OCI-LY1 (cell line): Measurements from ENCODE around the gene CMAS.

Source experiments
- H2AFZ ChIP-seq: fragments of 200-600 bp; sonication (generic), shearing (Covaris generic); 2 replicates; pipeline ENCODE4 v1.6.0; 2014; ENCODE audit warnings: antibody characterized with exemption, mild to moderate bottlenecking, low read length
- H3F3A ChIP-seq: fragments of 200-600 bp; sonication (generic), shearing (Covaris generic); 2 replicates; pipeline ENCODE4 v1.6.0; 2014; ENCODE audit warnings: mild to moderate bottlenecking, antibody characterized with exemption, low read length, moderate library complexity; ENCODE audit not compliant: insufficient read depth
- H3K27ac ChIP-seq: fragments of 200-600 bp; sonication (generic); 2 replicates; pipeline ENCODE4 v1.5.1; 2014; ENCODE audit warnings: low read length, mixed run types, mild to moderate bottlenecking, low read depth; ENCODE audit not compliant: poor library complexity, severe bottlenecking
- H3K27me3 ChIP-seq: fragments of 200-600 bp; sonication (generic); 2 replicates; pipeline ENCODE4 v1.6.0; 2014; ENCODE audit warnings: antibody characterized with exemption, mild to moderate bottlenecking, low read length, moderate library complexity; ENCODE audit not compliant: insufficient read depth
- H3K36me3 ChIP-seq: fragments of 200-600 bp; sonication (generic); 2 replicates; pipeline ENCODE4 v1.6.1; 2014; ENCODE audit warnings: mild to moderate bottlenecking, antibody characterized with exemption, low read length, moderate library complexity, mixed read lengths; ENCODE audit not compliant: insufficient read depth
- H3K4me1 ChIP-seq: fragments of 200-600 bp; sonication (generic); 2 replicates; pipeline ENCODE4 v1.5.1; 2014; ENCODE audit warnings: mild to moderate bottlenecking, low read length, moderate library complexity; ENCODE audit not compliant: insufficient read depth, severe bottlenecking
- H3K4me2 ChIP-seq: fragments of 200-600 bp; sonication (generic), shearing (Covaris generic); 2 replicates; pipeline ENCODE4 v1.6.1; 2014; ENCODE audit warnings: low read length
- H3K4me3 ChIP-seq: fragments of 200-600 bp; sonication (generic); 2 replicates; pipeline ENCODE4 v1.5.1; 2014; ENCODE audit warnings: low read length, low read depth, mild to moderate bottlenecking, mixed read lengths; ENCODE audit not compliant: poor library complexity, severe bottlenecking
- H3K79me2 ChIP-seq: fragments of 200-600 bp; shearing (Covaris generic); 2 replicates; pipeline ENCODE4 v1.6.1; 2016; ENCODE audit warnings: mixed run types, low read length, mixed read lengths; ENCODE audit not compliant: insufficient read depth
- H3K9ac ChIP-seq: fragments of 200-600 bp; sonication (generic), shearing (Covaris generic); 2 replicates; pipeline ENCODE4 v1.6.1; 2014; ENCODE audit warnings: mild to moderate bottlenecking, low read length, mixed read lengths
- H3K9me2 ChIP-seq: fragments of 200-600 bp; sonication (generic), shearing (Covaris generic); 2 replicates; pipeline ENCODE4 v1.6.1; 2014; ENCODE audit warnings: low read depth, mild to moderate bottlenecking, low read length, mixed read lengths
- H3K9me3 ChIP-seq: fragments of 200-600 bp; shearing (Covaris generic); 2 replicates; pipeline ENCODE4 v1.6.1; 2014; ENCODE audit warnings: low read length, mixed read lengths
- H4K20me1 ChIP-seq: fragments of 200-600 bp; sonication (generic), shearing (Covaris generic); 2 replicates; pipeline ENCODE4 v1.6.0; 2016; ENCODE audit warnings: mild to moderate bottlenecking, low read length; ENCODE audit not compliant: insufficient read depth
- EZH2 ChIP-seq: fragments of 200-600 bp; sonication (generic), shearing (Covaris generic); IDR thresholded peaks from 2 replicates; pipeline ENCODE4 v1.8.0; 2017; ENCODE audit warnings: borderline replicate concordance, mixed run types, mild to moderate bottlenecking, antibody characterized with exemption, low read length, moderate library complexity, mixed read lengths
- TF ChIP-seq, protein P1 (sequence below): fragments of 200-600 bp; sonication (generic), shearing (Covaris generic); IDR thresholded peaks from 2 replicates; pipeline ENCODE4 v1.5.1; 2017; ENCODE audit warnings: mild to moderate bottlenecking, antibody characterized with exemption, low read length, moderate library complexity, mixed read lengths

Gene CMAS

DNA sequence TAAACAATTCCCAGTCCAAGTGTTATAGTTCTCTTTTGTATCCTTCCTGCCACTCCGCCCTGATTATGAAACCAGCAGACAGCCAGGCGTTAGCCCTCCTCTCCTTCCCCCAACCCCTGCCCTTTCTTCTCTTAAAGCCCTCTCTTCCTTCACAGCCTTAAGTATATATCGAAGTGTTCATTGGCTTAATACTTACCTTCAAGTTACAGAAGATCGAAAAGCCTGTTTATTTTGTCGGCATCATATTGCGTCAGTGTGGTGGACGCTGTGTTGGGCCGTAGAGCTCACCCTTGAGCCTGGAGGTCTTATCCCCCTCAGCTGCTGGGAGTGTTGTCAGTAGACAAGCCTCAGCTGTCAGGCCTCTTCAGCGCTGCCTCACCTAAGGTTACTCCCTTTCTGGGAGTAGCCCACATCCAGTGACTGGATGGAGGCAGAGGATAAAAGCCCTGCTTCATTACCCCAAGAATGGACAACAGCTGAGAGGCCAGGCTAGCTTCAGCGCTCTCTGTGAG lies 36.2 kb downstream of the CMAS start:
- no peak overlapping the region for H2AFZ ChIP-seq
- H3F3A ChIP-seq: no peaks in the 10 kb centered on the region

DNA sequence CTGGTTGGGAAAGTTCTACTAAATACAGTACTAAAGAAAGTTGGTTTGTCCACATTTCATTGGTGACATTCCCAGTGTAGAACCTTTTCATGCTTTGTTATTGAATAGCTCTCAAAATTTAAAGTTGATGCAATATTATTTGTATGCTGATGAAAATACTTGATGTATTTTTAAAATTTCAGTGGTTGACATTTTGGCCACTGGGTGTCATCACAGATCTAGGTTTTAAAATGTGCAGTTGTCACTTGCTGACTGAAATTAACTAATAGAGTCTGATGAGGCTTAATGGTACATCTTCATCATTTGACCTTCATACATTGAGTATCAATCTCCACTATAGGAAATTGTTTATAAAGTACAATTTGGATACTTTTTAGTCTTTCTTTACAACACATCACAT lies 37.1 kb downstream of the CMAS start:
- H4K20me1 ChIP-seq: no peaks in the 10 kb centered on the region
- H3K9ac ChIP-seq: no peak overlapping the region
- H3K9me3 ChIP-seq: no peaks in the 10 kb centered on the region
- H3K9me2 ChIP-seq: no peaks in the 10 kb centered on the region
- H3K4me3 ChIP-seq: no peak overlapping the region
- H3F3A ChIP-seq: no peaks in the 10 kb centered on the region
- no peaks in the 10 kb centered on the region for H3K79me2 ChIP-seq
- H2AFZ ChIP-seq: no peak overlapping the region
- H3K4me2 ChIP-seq: no peak overlapping the region
- H3K4me1 ChIP-seq: no peaks in the 10 kb centered on the region
- TF ChIP-seq, protein P1, sequence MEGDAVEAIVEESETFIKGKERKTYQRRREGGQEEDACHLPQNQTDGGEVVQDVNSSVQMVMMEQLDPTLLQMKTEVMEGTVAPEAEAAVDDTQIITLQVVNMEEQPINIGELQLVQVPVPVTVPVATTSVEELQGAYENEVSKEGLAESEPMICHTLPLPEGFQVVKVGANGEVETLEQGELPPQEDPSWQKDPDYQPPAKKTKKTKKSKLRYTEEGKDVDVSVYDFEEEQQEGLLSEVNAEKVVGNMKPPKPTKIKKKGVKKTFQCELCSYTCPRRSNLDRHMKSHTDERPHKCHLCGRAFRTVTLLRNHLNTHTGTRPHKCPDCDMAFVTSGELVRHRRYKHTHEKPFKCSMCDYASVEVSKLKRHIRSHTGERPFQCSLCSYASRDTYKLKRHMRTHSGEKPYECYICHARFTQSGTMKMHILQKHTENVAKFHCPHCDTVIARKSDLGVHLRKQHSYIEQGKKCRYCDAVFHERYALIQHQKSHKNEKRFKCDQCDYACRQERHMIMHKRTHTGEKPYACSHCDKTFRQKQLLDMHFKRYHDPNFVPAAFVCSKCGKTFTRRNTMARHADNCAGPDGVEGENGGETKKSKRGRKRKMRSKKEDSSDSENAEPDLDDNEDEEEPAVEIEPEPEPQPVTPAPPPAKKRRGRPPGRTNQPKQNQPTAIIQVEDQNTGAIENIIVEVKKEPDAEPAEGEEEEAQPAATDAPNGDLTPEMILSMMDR: peak; percentile 60
- no peak for TF ChIP-seq EZH2
- no peaks in the 10 kb centered on the region for H3K36me3 ChIP-seq
- H3K27me3 ChIP-seq: no peaks in the 10 kb centered on the region
- H3K27ac ChIP-seq: no peak overlapping the region

More for the DNA sequence above, 36.2 kb downstream of the CMAS start:
- no peak for TF ChIP-seq EZH2
- TF ChIP-seq, protein P1: no peak
- Histone ChIP-seq H3K9ac (no peak overlapping the region), H3K4me1 (no peaks in the 10 kb centered on the region), H3K27ac (no peak overlapping the region), H3K9me3 (no peaks in the 10 kb centered on the region), H3K27me3 (no peaks in the 10 kb centered on the region), H3K4me3 (no peak overlapping the region), H4K20me1 (no peaks in the 10 kb centered on the region), H3K9me2 (no peaks in the 10 kb centered on the region), H3K36me3 (no peaks in the 10 kb centered on the region), H3K4me2 (no peak overlapping the region), H3K79me2 (no peaks in the 10 kb centered on the region)

DNA sequence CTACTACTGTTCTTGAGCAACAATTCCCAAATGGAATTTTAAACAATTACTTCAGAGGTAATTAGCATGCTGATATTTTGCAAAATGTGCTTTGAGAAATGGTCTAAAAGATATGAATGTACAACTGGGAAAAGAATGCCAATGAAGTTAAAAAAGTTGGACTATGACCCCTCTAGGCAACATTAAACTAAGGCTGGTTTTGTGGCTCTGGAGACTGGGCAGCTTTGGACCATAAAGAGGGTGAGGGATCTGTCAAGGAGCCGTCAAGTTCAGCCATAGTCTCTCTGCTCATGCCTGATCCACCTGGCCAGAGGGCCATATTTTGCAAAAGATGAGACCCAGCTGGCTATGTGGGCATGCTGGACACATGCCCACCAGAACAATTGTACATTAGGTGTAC lies 38.8 kb downstream of the CMAS start:
- Histone ChIP-seq H3K9me3 (no peaks in the 10 kb centered on the region), H3K9me2 (no peaks in the 10 kb centered on the region), H3K27me3 (no peaks in the 10 kb centered on the region), H3F3A (no peaks in the 10 kb centered on the region), H3K9ac (no peak overlapping the region), H3K4me3 (no peak overlapping the region), H3K79me2 (no peaks in the 10 kb centered on the region), H3K4me1 (no peaks in the 10 kb centered on the region), H4K20me1 (no peaks in the 10 kb centered on the region), H3K4me2 (no peak overlapping the region), H3K27ac (no peak overlapping the region), H2AFZ (no peak overlapping the region), H3K36me3 (no peaks in the 10 kb centered on the region)
- TF ChIP-seq EZH2: no peak
- TF ChIP-seq, protein P1: no peak
